IMR-90 (cell line): ENCODE measurements around the gene POU2F2.

ENCODE experiments used
- BHLHE40 ChIP-seq: fragments of 150-350 bp; IDR thresholded peaks from 2 replicates; pipeline ENCODE4 v1.6.1; 2016; ENCODE audit warnings: mild to moderate bottlenecking, low read depth, low read length
- FOS ChIP-seq: fragments of 150-350 bp; IDR thresholded peaks from 2 replicates; pipeline ENCODE4 v1.6.1; 2016; ENCODE audit warnings: low read depth, low read length
- MAFK ChIP-seq: IDR thresholded peaks from 2 replicates; pipeline ENCODE4 v1.6.1; 2012; ENCODE audit warnings: low read depth, low read length, improper control_type of control experiment
- MAZ ChIP-seq: IDR thresholded peaks from 2 replicates; pipeline ENCODE4 v1.6.1; 2012; ENCODE audit warnings: low read depth, mild to moderate bottlenecking, low read length, improper control_type of control experiment, moderate library complexity, borderline replicate concordance
- MXI1 ChIP-seq: IDR thresholded peaks from 2 replicates; pipeline ENCODE4 v1.6.1; 2012; ENCODE audit warnings: low read depth, mild to moderate bottlenecking, low read length, moderate library complexity, borderline replicate concordance
- NFE2L2 ChIP-seq: fragments of 150-350 bp; IDR thresholded peaks from 2 replicates; pipeline ENCODE4 v1.6.1; 2016; ENCODE audit warnings: low read depth, mild to moderate bottlenecking, low read length
- POLR2A ChIP-seq: IDR thresholded peaks from 2 replicates; pipeline ENCODE4 v1.6.1; 2012; ENCODE audit warnings: mild to moderate bottlenecking, low read depth, low read length
- RAD21 ChIP-seq: IDR thresholded peaks from 2 replicates; pipeline ENCODE4 v1.6.1; 2012; ENCODE audit warnings: low read length, improper control_type of control experiment
- RCOR1 ChIP-seq: IDR thresholded peaks from 2 replicates; pipeline ENCODE4 v1.6.1; 2012; ENCODE audit warnings: mild to moderate bottlenecking, low read length, improper control_type of control experiment; ENCODE audit not compliant: insufficient replicate concordance
- SMC3 ChIP-seq: fragments of 150-350 bp; IDR thresholded peaks from 2 replicates; pipeline ENCODE4 v1.6.1; 2016; ENCODE audit warnings: low read depth, mild to moderate bottlenecking, antibody characterized with exemption, low read length, moderate library complexity
- TF ChIP-seq, protein P1 (sequence below): conservative IDR thresholded peaks from 2 replicates; pipeline ENCODE4 v1.5.1; 2012; ENCODE audit warnings: mild to moderate bottlenecking, low read depth, low read length, improper control_type of control experiment
- TF ChIP-seq, protein P2 (sequence below): fragments of 150-350 bp; IDR thresholded peaks from 2 replicates; pipeline ENCODE4 v1.6.1; 2017; ENCODE audit warnings: mild to moderate bottlenecking, antibody characterized with exemption, low read length, low read depth

DNA sequence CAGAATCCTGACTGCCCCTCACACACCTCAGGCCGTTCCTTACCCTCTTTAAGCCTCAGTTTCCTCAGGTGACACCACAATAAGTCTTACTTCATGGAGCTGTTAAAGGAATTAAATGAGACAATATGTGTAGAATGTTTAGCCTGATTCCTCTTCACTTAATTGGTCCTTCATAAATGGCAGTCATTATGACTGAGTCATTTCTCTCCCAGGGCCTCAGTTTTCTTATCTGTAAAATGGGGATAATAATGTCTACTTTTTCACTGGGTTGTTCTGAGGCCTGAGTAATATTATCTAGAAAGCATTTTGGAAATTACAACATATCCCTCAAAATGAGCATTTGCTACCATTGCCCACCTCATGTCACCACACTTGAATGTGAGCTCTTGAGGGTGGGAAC is 21.6 kb downstream of the POU2F2 start:
- TF ChIP-seq POLR2A (no peak), MXI1 (no peak), MAFK (no peak), FOS (no peak), SMC3 (no peak), BHLHE40 (no peak), NFE2L2 (no peak), MAZ (no peak), RAD21 (no peak), RCOR1 (no peak)
- TF ChIP-seq, protein P1, sequence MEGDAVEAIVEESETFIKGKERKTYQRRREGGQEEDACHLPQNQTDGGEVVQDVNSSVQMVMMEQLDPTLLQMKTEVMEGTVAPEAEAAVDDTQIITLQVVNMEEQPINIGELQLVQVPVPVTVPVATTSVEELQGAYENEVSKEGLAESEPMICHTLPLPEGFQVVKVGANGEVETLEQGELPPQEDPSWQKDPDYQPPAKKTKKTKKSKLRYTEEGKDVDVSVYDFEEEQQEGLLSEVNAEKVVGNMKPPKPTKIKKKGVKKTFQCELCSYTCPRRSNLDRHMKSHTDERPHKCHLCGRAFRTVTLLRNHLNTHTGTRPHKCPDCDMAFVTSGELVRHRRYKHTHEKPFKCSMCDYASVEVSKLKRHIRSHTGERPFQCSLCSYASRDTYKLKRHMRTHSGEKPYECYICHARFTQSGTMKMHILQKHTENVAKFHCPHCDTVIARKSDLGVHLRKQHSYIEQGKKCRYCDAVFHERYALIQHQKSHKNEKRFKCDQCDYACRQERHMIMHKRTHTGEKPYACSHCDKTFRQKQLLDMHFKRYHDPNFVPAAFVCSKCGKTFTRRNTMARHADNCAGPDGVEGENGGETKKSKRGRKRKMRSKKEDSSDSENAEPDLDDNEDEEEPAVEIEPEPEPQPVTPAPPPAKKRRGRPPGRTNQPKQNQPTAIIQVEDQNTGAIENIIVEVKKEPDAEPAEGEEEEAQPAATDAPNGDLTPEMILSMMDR: no peak
- TF ChIP-seq, protein P2, sequence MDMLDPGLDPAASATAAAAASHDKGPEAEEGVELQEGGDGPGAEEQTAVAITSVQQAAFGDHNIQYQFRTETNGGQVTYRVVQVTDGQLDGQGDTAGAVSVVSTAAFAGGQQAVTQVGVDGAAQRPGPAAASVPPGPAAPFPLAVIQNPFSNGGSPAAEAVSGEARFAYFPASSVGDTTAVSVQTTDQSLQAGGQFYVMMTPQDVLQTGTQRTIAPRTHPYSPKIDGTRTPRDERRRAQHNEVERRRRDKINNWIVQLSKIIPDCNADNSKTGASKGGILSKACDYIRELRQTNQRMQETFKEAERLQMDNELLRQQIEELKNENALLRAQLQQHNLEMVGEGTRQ: no peak
